Measurements from ENCODE around the gene GNGT1. TPM values are rescaled to one million over a fixed set of nuclear protein-coding genes. Genes with fewer than 3 reads are reported as not detected.

Gene GNGT1
- total and polyA plus RNA-seq, 5 donors = not detected

- no peak for ATAC-seq
- Histone ChIP-seq H3K27ac (ENCODE audit: low read length) (peak overlapping the region; percentile 42), H3K4me1 (ENCODE audit: control insufficient read depth, insufficient read depth, low read length) (peaks cover 2% of the 10 kb centered on the region), H3K9me3 (ENCODE audit: control insufficient read depth, low read length) (no peaks in the 10 kb centered on the region), H3K27me3 (ENCODE audit: control insufficient read depth, insufficient read depth) (no peaks in the 10 kb centered on the region), H3K4me3 (ENCODE audit: low read length) (no peak overlapping the region)
- WGBS = 63% methylated on average over 4 of the region's 4 CpGs
- intact Hi-C loops (cut with DNase I) = no loop called here
- DNase-seq = no peak
These were observed 37.6 kb downstream of the GNGT1 start for GRCh38 chr7:93943816-93944540.

GRCh38 chr7:93944673-93945072 lies 38.3 kb downstream of the GNGT1 start:
- WGBS = 12% methylated on average over 1 of the region's 1 CpG
- no peak overlapping the region for H3K4me3 ChIP-seq (ENCODE audit: low read length)
- H3K4me1 ChIP-seq (ENCODE audit: control insufficient read depth, insufficient read depth, low read length) = peaks cover 2% of the 10 kb centered on the region
- intact Hi-C loops (cut with DNase I) = no loop called here
- no peaks in the 10 kb centered on the region for H3K27me3 ChIP-seq (ENCODE audit: control insufficient read depth, insufficient read depth)
- DNase-seq (no peak), ATAC-seq (peak; percentile 57 to 69)
- no peaks in the 10 kb centered on the region for H3K9me3 ChIP-seq (ENCODE audit: control insufficient read depth, low read length)
- no peak overlapping the region for H3K27ac ChIP-seq (ENCODE audit: low read length)

GRCh38 chr7:93945083-93945482 lies 38.7 kb downstream of the GNGT1 start:
- WGBS = 34% methylated on average over 3 of the region's 3 CpGs
- Histone ChIP-seq H3K27me3 (ENCODE audit: control insufficient read depth, insufficient read depth) (no peaks in the 10 kb centered on the region), H3K4me1 (ENCODE audit: control insufficient read depth, insufficient read depth, low read length) (peaks cover 2% of the 10 kb centered on the region), H3K9me3 (ENCODE audit: control insufficient read depth, low read length) (no peaks in the 10 kb centered on the region), H3K4me3 (ENCODE audit: low read length) (no peak overlapping the region), H3K27ac (ENCODE audit: low read length) (peak overlapping the region; percentile 82)
- DNase-seq (no peak), ATAC-seq (no peak)
- intact Hi-C loops (cut with DNase I) = no loop called here

- WGBS = 27% methylated on average over 5 of the region's 5 CpGs
- ATAC-seq (no peak), DNase-seq (no peak)
- H3K4me3 ChIP-seq (ENCODE audit: low read length) = no peak overlapping the region
- no peaks in the 10 kb centered on the region for H3K27me3 ChIP-seq (ENCODE audit: control insufficient read depth, insufficient read depth)
- H3K27ac ChIP-seq (ENCODE audit: low read length) = no peak overlapping the region
- H3K4me1 ChIP-seq (ENCODE audit: control insufficient read depth, insufficient read depth, low read length) = peaks cover 2% of the 10 kb centered on the region
- intact Hi-C loops (cut with DNase I) = no loop called here
- H3K9me3 ChIP-seq (ENCODE audit: control insufficient read depth, low read length) = no peaks in the 10 kb centered on the region
These were observed 39.6 kb downstream of the GNGT1 start for GRCh38 chr7:93945756-93946535.

GRCh38 chr7:93948106-93948505 lies 41.7 kb downstream of the GNGT1 start:
- no peak for DNase-seq
- no peak for ATAC-seq
- Histone ChIP-seq H3K27me3 (ENCODE audit: control insufficient read depth, insufficient read depth) (no peaks in the 10 kb centered on the region), H3K27ac (ENCODE audit: low read length) (no peak overlapping the region), H3K4me1 (ENCODE audit: control insufficient read depth, insufficient read depth, low read length) (peaks cover 2% of the 10 kb centered on the region), H3K9me3 (ENCODE audit: control insufficient read depth, low read length) (no peaks in the 10 kb centered on the region), H3K4me3 (ENCODE audit: low read length) (no peak overlapping the region)
- intact Hi-C loops (cut with DNase I) = no loop called here
- WGBS = 77% methylated on average over 1 of the region's 1 CpG

GRCh38 chr7:93948873-93949272 lies 42.5 kb downstream of the GNGT1 start:
- WGBS = 68% methylated on average over 2 of the region's 2 CpGs
- no peak for ATAC-seq

GRCh38 chr7:93949423-93949822 lies 43.1 kb downstream of the GNGT1 start:
- Histone ChIP-seq H3K27me3 (ENCODE audit: control insufficient read depth, insufficient read depth) (no peaks in the 10 kb centered on the region), H3K4me3 (ENCODE audit: low read length) (no peak overlapping the region), H3K9me3 (ENCODE audit: control insufficient read depth, low read length) (no peaks in the 10 kb centered on the region), H3K27ac (ENCODE audit: low read length) (no peak overlapping the region), H3K4me1 (ENCODE audit: control insufficient read depth, insufficient read depth, low read length) (peaks cover 2% of the 10 kb centered on the region)
- ATAC-seq (no peak), DNase-seq (no peak)
- intact Hi-C loops (cut with DNase I) = no loop called here
- 67% methylated on average over 1 of the region's 1 CpG for WGBS

More at GRCh38 chr7:93948873-93949272, 42.5 kb downstream of the GNGT1 start:
- Histone ChIP-seq H3K9me3 (ENCODE audit: control insufficient read depth, low read length) (no peaks in the 10 kb centered on the region), H3K4me3 (ENCODE audit: low read length) (no peak overlapping the region), H3K27me3 (ENCODE audit: control insufficient read depth, insufficient read depth) (no peaks in the 10 kb centered on the region), H3K27ac (ENCODE audit: low read length) (no peak overlapping the region), H3K4me1 (ENCODE audit: control insufficient read depth, insufficient read depth, low read length) (peaks cover 2% of the 10 kb centered on the region)
- no peak for DNase-seq
- intact Hi-C loops (cut with DNase I) = no loop called here

- 89% methylated on average over 2 of the region's 2 CpGs for WGBS
- Histone ChIP-seq H3K27ac (ENCODE audit: low read length) (no peak overlapping the region), H3K4me3 (ENCODE audit: low read length) (no peak overlapping the region), H3K4me1 (ENCODE audit: control insufficient read depth, insufficient read depth, low read length) (no peaks in the 10 kb centered on the region), H3K9me3 (ENCODE audit: control insufficient read depth, low read length) (no peaks in the 10 kb centered on the region), H3K27me3 (ENCODE audit: control insufficient read depth, insufficient read depth) (no peaks in the 10 kb centered on the region)
- ATAC-seq (no peak), DNase-seq (no peak)
- intact Hi-C loops (cut with DNase I) = no loop called here
These were observed 48.9 kb downstream of the GNGT1 start for GRCh38 chr7:93955304-93955703.

GRCh38 chr7:93957767-93958166 lies 51.4 kb downstream of the GNGT1 start:
- no peaks in the 10 kb centered on the region for H3K27me3 ChIP-seq (ENCODE audit: control insufficient read depth, insufficient read depth)
- H3K9me3 ChIP-seq (ENCODE audit: control insufficient read depth, low read length) = no peaks in the 10 kb centered on the region
- H3K27ac ChIP-seq (ENCODE audit: low read length) = no peak overlapping the region
- WGBS = 95% methylated on average over 1 of the region's 1 CpG
- no peak for ATAC-seq
- no peak overlapping the region for H3K4me3 ChIP-seq (ENCODE audit: low read length)
- DNase-seq = no peak
- H3K4me1 ChIP-seq (ENCODE audit: control insufficient read depth, insufficient read depth, low read length) = no peaks in the 10 kb centered on the region
- intact Hi-C loops (cut with DNase I) = no loop called here

GRCh38 chr7:93958216-93958615 lies 51.8 kb downstream of the GNGT1 start:
- Histone ChIP-seq H3K9me3 (ENCODE audit: control insufficient read depth, low read length) (no peaks in the 10 kb centered on the region), H3K27me3 (ENCODE audit: control insufficient read depth, insufficient read depth) (no peaks in the 10 kb centered on the region), H3K4me3 (ENCODE audit: low read length) (no peak overlapping the region), H3K4me1 (ENCODE audit: control insufficient read depth, insufficient read depth, low read length) (no peaks in the 10 kb centered on the region), H3K27ac (ENCODE audit: low read length) (no peak overlapping the region)
- 70% methylated on average over 3 of the region's 3 CpGs for WGBS
- intact Hi-C loops (cut with DNase I) = no loop called here
- DNase-seq (no peak), ATAC-seq (no peak)

- ATAC-seq = no peak
- 80% methylated on average over 3 of the region's 3 CpGs for WGBS
- intact Hi-C loops (cut with DNase I) = no loop called here
These were observed 52.3 kb downstream of the GNGT1 start for GRCh38 chr7:93958651-93959050.

More at GRCh38 chr7:93958651-93959050, 52.3 kb downstream of the GNGT1 start:
- Histone ChIP-seq H3K9me3 (ENCODE audit: control insufficient read depth, low read length) (no peaks in the 10 kb centered on the region), H3K27ac (ENCODE audit: low read length) (no peak overlapping the region), H3K4me3 (ENCODE audit: low read length) (no peak overlapping the region), H3K4me1 (ENCODE audit: control insufficient read depth, insufficient read depth, low read length) (no peaks in the 10 kb centered on the region), H3K27me3 (ENCODE audit: control insufficient read depth, insufficient read depth) (no peaks in the 10 kb centered on the region)
- DNase-seq = no peak

Data from right cardiac atrium (tissue), 5 donors.